A549 (cell line): ENCODE results near the gene SF1. TPM values are rescaled to one million over a fixed set of nuclear protein-coding genes. Genes with fewer than 3 reads are reported as not detected.

ENCODE experiments used
- ATAC-seq, 2 experiments: fragments of 200-7000 bp in 1 of 2; fragments of >200 bp in 1 of 2; cut with Nextera tagmentation in 1 of 2; cut with Tn5 transposase in 1 of 2; 3 replicates each; pipeline versions ENCODE4 v1.8.0 to v1.9.1; 2018 to 2020; ENCODE audit warnings: mild to moderate bottlenecking in 1 of 2, moderate library complexity in 1 of 2
- CTCF ChIA-PET: fragments of 300-600 bp; sonication (Branson Sonifier 250); formaldehyde crosslinking; extraction: SDS; loops from one replicate; lab custom pipeline; 2021; ENCODE audit warnings: antibody characterized with exemption, inconsistent platforms; lab: Yijun Ruan, JAX
- POLR2A ChIA-PET: fragments of 350-600 bp; formaldehyde crosslinking; extraction: SDS; loops from one replicate; lab custom pipeline; 2021; ENCODE audit warnings: antibody characterized with exemption, inconsistent platforms; lab: Yijun Ruan, JAX
- DNase-seq, 2 experiments: peaks; one replicate each; pipeline versions ENCODE4 v3.0.0 to v3.0.0-alpha.2; 2011 to 2016; ENCODE audit warnings: low read depth in 1 of 2, low spot score in 1 of 2
- FAIRE-seq: peaks from 2 replicates; lab custom pipeline; 2011; peaks lifted over from hg19 to GRCh38; lab: Jason Lieb, UNC
- H3K27ac ChIP-seq, 2 experiments: fragments of >200 bp; sonication (Bioruptor Twin); formaldehyde crosslinking; 3 replicates each; pipeline ENCODE4 v1.5.1; 2016 to 2017
- H3K4me1 ChIP-seq: fragments of >200 bp; sonication (Bioruptor Twin); formaldehyde crosslinking; 3 replicates; pipeline ENCODE4 v1.6.1; 2016
- H3K4me2 ChIP-seq: fragments of >200 bp; sonication (Bioruptor Twin); formaldehyde crosslinking; 3 replicates; pipeline ENCODE4 v1.6.1; 2016
- H3K4me3 ChIP-seq: fragments of >200 bp; sonication (Bioruptor Twin); formaldehyde crosslinking; 3 replicates; pipeline ENCODE4 v1.5.1; 2016
- H3K9me3 ChIP-seq: fragments of >200 bp; sonication (Bioruptor Twin); formaldehyde crosslinking; 3 replicates; pipeline ENCODE4 v1.6.1; 2016
- CBX8 ChIP-seq: fragments of 200-600 bp; sonication (generic); IDR thresholded peaks from 2 replicates; pipeline ENCODE4 v1.6.1; 2016
- CHD2 ChIP-seq: fragments of 150-350 bp; IDR thresholded peaks from 2 replicates; pipeline ENCODE4 v1.6.1; 2014; ENCODE audit warnings: low read length; ENCODE audit not compliant: partially characterized antibody
- FOXS1 ChIP-seq: fragments of 250-450 bp; sonication (Bioruptor Pico); IDR thresholded peaks from 2 replicates; pipeline ENCODE4 v1.5.0; 2020; ENCODE audit warnings: mild to moderate bottlenecking, moderate library complexity
- HDAC2 ChIP-seq: fragments of 200-600 bp; sonication (generic); IDR thresholded peaks from 2 replicates; pipeline ENCODE4 v1.6.1; 2016
- HOXA7 ChIP-seq: fragments of 250-450 bp; sonication (Bioruptor Pico); IDR thresholded peaks from 2 replicates; pipeline ENCODE4 v1.5.0; 2020; ENCODE audit warnings: mild to moderate bottlenecking, moderate library complexity
- HOXB5 ChIP-seq: fragments of 250-450 bp; sonication (Bioruptor Pico); IDR thresholded peaks from 2 replicates; pipeline ENCODE4 v1.5.0; 2020; ENCODE audit warnings: mild to moderate bottlenecking, moderate library complexity
- JUN ChIP-seq, 2 experiments: fragments of >200 bp; sonication (Bioruptor Twin); formaldehyde crosslinking; IDR thresholded peaks; 2 replicates in 1 of 2; 3 replicates in 1 of 2; pipeline ENCODE4 v1.6.1; 2016 to 2017
- KDM1A ChIP-seq: fragments of 200-600 bp; sonication (generic); IDR thresholded peaks from 2 replicates; pipeline ENCODE4 v1.6.1; 2016; ENCODE audit warnings: low read depth, mild to moderate bottlenecking
- MAFK ChIP-seq: fragments of 450-650 bp; IDR thresholded peaks from 2 replicates; pipeline ENCODE4 v1.6.1; 2014; ENCODE audit not compliant: partially characterized antibody
- MYC ChIP-seq: IDR thresholded peaks from 2 replicates; pipeline ENCODE4 v1.6.1; 2012; ENCODE audit warnings: mild to moderate bottlenecking, inconsistent platforms, low read length, improper control_type of control experiment, borderline replicate concordance
- NPAS2 ChIP-seq: fragments of 250-450 bp; sonication (Bioruptor Pico); IDR thresholded peaks from 2 replicates; pipeline ENCODE4 v1.8.0; 2022; ENCODE audit warnings: mild to moderate bottlenecking, moderate library complexity, borderline replicate concordance
- NR3C1 ChIP-seq: fragments of >200 bp; sonication (Bioruptor Twin); formaldehyde crosslinking; IDR thresholded peaks from 3 replicates; pipeline ENCODE4 v1.6.1; 2017
- PHF8 ChIP-seq: fragments of 200-600 bp; sonication (generic); IDR thresholded peaks from 2 replicates; pipeline ENCODE4 v1.6.1; 2016; ENCODE audit warnings: low read depth, mild to moderate bottlenecking, antibody characterized with exemption, moderate library complexity, borderline replicate concordance
- POLR2AphosphoS2 ChIP-seq: conservative IDR thresholded peaks from 2 replicates; pipeline ENCODE4 v1.6.1; 2012; ENCODE audit warnings: low read length, improper control_type of control experiment, inconsistent platforms
- RAD21 ChIP-seq, 2 experiments: fragments of >200 bp in 1 of 2; sonication (Bioruptor Twin) in 1 of 2; formaldehyde crosslinking in 1 of 2; IDR thresholded peaks in 1 of 2; conservative IDR thresholded peaks in 1 of 2; 2 replicates in 1 of 2; 3 replicates in 1 of 2; pipeline ENCODE4 v1.6.1; 2012 to 2018; ENCODE audit warnings: inconsistent platforms in 1 of 2
- RCOR1 ChIP-seq: fragments of 150-350 bp; IDR thresholded peaks from 2 replicates; pipeline ENCODE4 v1.6.1; 2014; ENCODE audit warnings: antibody characterized with exemption, low read length, low read depth
- SMC3 ChIP-seq: fragments of >200 bp; sonication (Bioruptor Twin); formaldehyde crosslinking; IDR thresholded peaks from 3 replicates; pipeline ENCODE4 v1.6.1; 2018; ENCODE audit warnings: inconsistent platforms
- TFCP2L1 ChIP-seq: fragments of 250-450 bp; sonication (Bioruptor Pico); IDR thresholded peaks from 2 replicates; pipeline ENCODE4 v1.5.0; 2021; ENCODE audit warnings: mild to moderate bottlenecking
- TP53 ChIP-seq: fragments of 250-450 bp; sonication (Bioruptor Pico); IDR thresholded peaks from 2 replicates; pipeline ENCODE4 v1.5.0; 2021; ENCODE audit warnings: mild to moderate bottlenecking, moderate library complexity
- ZSCAN20 ChIP-seq: fragments of 250-450 bp; sonication (Bioruptor Pico); IDR thresholded peaks from 2 replicates; pipeline ENCODE4 v1.8.0; 2022; ENCODE audit warnings: mild to moderate bottlenecking, moderate library complexity
- WGBS: methylation state at CpG from one replicate; pipeline ENCODE4 v1.1.6; 2017; ENCODE audit errors: missing lambda C conversion rate; 5-methylcytosine and 5-hydroxymethylcytosine counted together
- polyA plus RNA-seq, 4 experiments: library from polyadenylated mRNA; depleted of rRNA in 3 of 4; stranded (reverse); fragments of >200 nt; fragmentation: RNase III in 1 of 4; extraction: RNeasy Plus Mini Kit Qiagen cat#74134 plus additional on column Dnase treatment in 1 of 4; gene quantifications; 2 replicates in 3 of 4; 3 replicates in 1 of 4; pipeline ENCODE4 v1.2.3, GENCODE V29; 2011 to 2017
- TF ChIP-seq, protein P1 (sequence below): fragments of 450-650 bp; IDR thresholded peaks from 2 replicates; pipeline ENCODE4 v1.6.1; 2014; ENCODE audit warnings: antibody characterized with exemption
- TF ChIP-seq, protein P2 (sequence below): fragments of >200 bp; sonication (Bioruptor Twin); formaldehyde crosslinking; IDR thresholded peaks from 2 replicates; pipeline ENCODE4 v1.6.1; 2016
- TF ChIP-seq, protein P3 (sequence below): IDR thresholded peaks from 2 replicates; pipeline ENCODE4 v1.6.1; 2012
- TF ChIP-seq, protein P4 (sequence below): fragments of 150-350 bp; IDR thresholded peaks from 2 replicates; pipeline ENCODE4 v1.6.1; 2014; ENCODE audit warnings: low read depth, mild to moderate bottlenecking, low read length

The SF1 gene
- polyA plus RNA-seq, 2 of the 4 experiments (the other 2 are of a cell fraction) = 104 to 310 TPM

DNA sequence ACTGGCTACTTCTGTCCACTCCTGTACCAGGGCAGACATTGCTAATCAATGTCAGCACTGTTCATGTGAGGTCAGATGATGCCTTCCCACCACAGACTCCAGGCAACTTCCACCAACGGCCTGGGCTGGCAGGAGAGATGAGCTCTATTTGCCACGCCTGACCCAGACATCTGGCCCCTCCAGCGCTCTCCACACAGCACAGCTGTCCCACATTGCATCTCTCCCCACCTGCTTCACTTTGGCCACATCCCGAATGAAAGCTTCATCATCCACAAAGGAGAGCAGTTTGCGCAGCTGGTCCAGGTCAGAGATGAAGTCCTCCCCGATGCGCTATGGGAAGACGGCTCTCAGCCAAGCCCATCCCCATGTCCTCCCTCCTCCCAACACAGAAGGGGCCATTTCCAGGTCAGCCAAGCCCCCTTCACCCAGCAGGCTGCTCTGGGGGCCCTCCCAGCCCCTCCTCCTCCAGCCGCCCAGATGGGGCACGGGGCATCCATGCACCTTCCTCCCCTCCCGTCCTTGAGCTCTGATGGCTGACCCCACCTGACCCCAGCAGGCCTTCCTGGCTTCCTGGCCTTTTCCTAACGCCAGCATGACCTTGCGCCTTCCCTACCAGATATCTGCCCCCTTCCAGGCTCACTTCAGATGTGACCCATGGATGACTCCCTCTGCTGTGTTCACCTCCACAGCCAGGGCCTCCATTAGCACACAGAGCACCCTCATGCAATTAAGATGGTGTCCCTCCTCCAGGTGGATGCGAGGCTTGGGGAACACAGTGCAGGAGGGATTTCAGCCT, 26.0 kb downstream of the SF1 start:
- WGBS = 86% methylated on average over 13 of the region's 14 CpGs
- ChIA-PET CTCF (interaction anchor here (0.9 to 13.0 kb wide), 6 partner anchors 9 to 26 kb away, joined by 3 to 104 read pairs (median 8); partner anchors contain the start of genes PYGM, RASGRP2 and SF1), POLR2A (no interaction called here)
- Histone ChIP-seq H3K4me1 (no peaks in the 10 kb centered on the region), H3K4me2 (no peak overlapping the region), H3K27ac (no peak overlapping the region), H3K4me3 (no peak overlapping the region), H3K9me3 (no peaks in the 10 kb centered on the region)
- DNase-seq (no peak), ATAC-seq (peak in 1 of 2 experiments; percentile 11; a peak in 1 of 6 replicates), FAIRE-seq (no peak)
- TF ChIP-seq, protein P1, sequence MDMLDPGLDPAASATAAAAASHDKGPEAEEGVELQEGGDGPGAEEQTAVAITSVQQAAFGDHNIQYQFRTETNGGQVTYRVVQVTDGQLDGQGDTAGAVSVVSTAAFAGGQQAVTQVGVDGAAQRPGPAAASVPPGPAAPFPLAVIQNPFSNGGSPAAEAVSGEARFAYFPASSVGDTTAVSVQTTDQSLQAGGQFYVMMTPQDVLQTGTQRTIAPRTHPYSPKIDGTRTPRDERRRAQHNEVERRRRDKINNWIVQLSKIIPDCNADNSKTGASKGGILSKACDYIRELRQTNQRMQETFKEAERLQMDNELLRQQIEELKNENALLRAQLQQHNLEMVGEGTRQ = no peak
- TF ChIP-seq, protein P2, sequence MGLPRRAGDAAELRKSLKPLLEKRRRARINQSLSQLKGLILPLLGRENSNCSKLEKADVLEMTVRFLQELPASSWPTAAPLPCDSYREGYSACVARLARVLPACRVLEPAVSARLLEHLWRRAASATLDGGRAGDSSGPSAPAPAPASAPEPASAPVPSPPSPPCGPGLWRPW = no peak
- TF ChIP-seq MYC (no peak), CBX8 (no peak), SMC3 (no peak), CHD2 (no peak), JUN (IDR thresholded peaks at IDR 0.05) (no peak), MAFK (no peak), HDAC2 (no peak), TFCP2L1 (no peak), RAD21 (conservative IDR thresholded peaks at IDR 0.05 in 1 of 2, IDR thresholded peaks at IDR 0.05 in 1 of 2) (no peak)
- TF ChIP-seq, protein P3, sequence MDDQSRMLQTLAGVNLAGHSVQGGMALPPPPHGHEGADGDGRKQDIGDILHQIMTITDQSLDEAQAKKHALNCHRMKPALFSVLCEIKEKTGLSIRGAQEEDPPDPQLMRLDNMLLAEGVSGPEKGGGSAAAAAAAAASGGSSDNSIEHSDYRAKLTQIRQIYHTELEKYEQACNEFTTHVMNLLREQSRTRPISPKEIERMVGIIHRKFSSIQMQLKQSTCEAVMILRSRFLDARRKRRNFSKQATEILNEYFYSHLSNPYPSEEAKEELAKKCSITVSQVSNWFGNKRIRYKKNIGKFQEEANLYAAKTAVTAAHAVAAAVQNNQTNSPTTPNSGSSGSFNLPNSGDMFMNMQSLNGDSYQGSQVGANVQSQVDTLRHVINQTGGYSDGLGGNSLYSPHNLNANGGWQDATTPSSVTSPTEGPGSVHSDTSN = no peak

DNA sequence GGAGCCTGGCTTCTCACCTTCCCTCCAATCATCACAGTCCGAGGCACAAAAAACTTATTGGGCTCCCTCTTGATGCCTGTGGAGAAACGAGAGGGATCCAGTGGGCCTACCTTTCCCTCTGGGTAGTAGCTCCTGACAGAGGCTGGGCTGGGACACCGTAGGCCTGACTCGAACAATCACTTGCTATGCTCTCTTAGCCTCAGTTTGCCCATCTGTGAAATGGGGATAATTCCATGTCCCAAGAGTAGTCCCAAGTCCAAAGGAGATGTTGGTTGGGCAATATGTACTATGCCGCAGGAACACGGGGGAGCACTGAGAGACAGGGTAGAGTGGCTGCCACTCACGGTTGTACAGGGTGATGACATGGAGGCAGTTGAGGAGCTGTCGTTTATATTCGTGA, 26.8 kb downstream of the SF1 start:
- CTCF ChIA-PET = interaction anchor here (0.9 to 13.0 kb wide), 6 partner anchors 9 to 27 kb away, joined by 3 to 104 read pairs (median 8); partner anchors contain the start of genes PYGM, RASGRP2 and SF1
- WGBS = 93% methylated on average over 8 of the region's 9 CpGs

DNA sequence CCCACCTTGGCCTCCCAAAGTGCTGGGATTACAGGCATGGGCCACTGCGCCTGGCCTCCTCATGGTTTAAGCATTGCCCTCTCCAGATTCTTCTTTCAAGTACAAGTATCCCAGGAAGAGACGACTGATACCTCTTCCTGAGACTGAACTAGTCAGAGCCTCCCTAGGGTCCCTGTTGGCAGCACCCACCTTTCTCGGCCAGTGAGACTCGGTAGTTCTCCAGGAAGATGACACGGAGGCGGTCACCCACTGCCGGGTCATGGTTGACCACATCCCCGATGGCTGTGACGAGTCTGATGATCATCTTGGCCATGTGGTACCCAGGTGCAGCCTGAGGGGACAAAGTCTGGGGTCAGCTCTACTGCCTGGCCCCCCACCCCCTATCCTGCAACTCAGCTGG, 27.2 kb downstream of the SF1 start:
- H3K4me2 ChIP-seq = no peak overlapping the region
- DNase-seq (no peak), ATAC-seq (no peak), FAIRE-seq (no peak)
- POLR2A ChIA-PET = no interaction called here
- H3K9me3 ChIP-seq = no peaks in the 10 kb centered on the region
- 80% methylated on average over 7 of the region's 9 CpGs for WGBS
- 0 out of 3 replicates have a peak, but pooled peaks cover under 1% of the 10 kb centered on the region for H3K4me1 ChIP-seq
- CTCF ChIA-PET = interaction anchor here (1.0 to 13.0 kb wide), 3 partner anchors 9 to 27 kb away, joined by 3 to 104 read pairs (median 19); partner anchors contain the start of genes PYGM, RASGRP2 and SF1
- H3K27ac ChIP-seq = no peak overlapping the region
- TF ChIP-seq RAD21 (conservative IDR thresholded peaks at IDR 0.05 in 1 of 2, IDR thresholded peaks at IDR 0.05 in 1 of 2) = no peak
- no peak for TF ChIP-seq NR3C1
- no peak for TF ChIP-seq POLR2AphosphoS2
- no peak for TF ChIP-seq MAFK
- no peak for TF ChIP-seq TP53 (CRISPR knock-in tag)
- no peak for TF ChIP-seq HOXA7 (CRISPR knock-in tag)
- TF ChIP-seq KDM1A = no peak
- TF ChIP-seq CHD2 = no peak
- no peak for TF ChIP-seq ZSCAN20 (CRISPR knock-in tag)
- TF ChIP-seq, protein P4, sequence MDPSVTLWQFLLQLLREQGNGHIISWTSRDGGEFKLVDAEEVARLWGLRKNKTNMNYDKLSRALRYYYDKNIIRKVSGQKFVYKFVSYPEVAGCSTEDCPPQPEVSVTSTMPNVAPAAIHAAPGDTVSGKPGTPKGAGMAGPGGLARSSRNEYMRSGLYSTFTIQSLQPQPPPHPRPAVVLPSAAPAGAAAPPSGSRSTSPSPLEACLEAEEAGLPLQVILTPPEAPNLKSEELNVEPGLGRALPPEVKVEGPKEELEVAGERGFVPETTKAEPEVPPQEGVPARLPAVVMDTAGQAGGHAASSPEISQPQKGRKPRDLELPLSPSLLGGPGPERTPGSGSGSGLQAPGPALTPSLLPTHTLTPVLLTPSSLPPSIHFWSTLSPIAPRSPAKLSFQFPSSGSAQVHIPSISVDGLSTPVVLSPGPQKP = no peak
- no peak for TF ChIP-seq FOXS1 (CRISPR knock-in tag)
- TF ChIP-seq HOXB5 (CRISPR knock-in tag) = no peak
- TF ChIP-seq PHF8 = no peak
- TF ChIP-seq, protein P2 = no peak
- TF ChIP-seq, all 56 proteins: peak for 0
- no peak overlapping the region for H3K4me3 ChIP-seq

More for the DNA sequence above, 26.8 kb downstream of the SF1 start:
- no peaks in the 10 kb centered on the region for H3K9me3 ChIP-seq
- DNase-seq (no peak), ATAC-seq (no peak), FAIRE-seq (no peak)
- no peaks in the 10 kb centered on the region for H3K4me1 ChIP-seq
- POLR2A ChIA-PET = no interaction called here
- H3K4me2 ChIP-seq = no peak overlapping the region
- TF ChIP-seq KDM1A (0 out of 2 replicates have a peak, but pooled peaks have one; percentile 24), NPAS2 (CRISPR knock-in tag) (no peak), RCOR1 (0 out of 2 replicates have a peak, but pooled peaks have one; percentile 41)
- no peak overlapping the region for H3K4me3 ChIP-seq
- H3K27ac ChIP-seq = no peak overlapping the region
